Measurements from ENCODE around the gene HPDL. TPM values are rescaled to one million over a fixed set of nuclear protein-coding genes. Genes with fewer than 3 reads are reported as not detected.

HPDL gene
- total and polyA plus RNA-seq, 2 experiments from 2014 or later = 3.9 to 5.1 TPM

GRCh38 chr1:45325851-45326506, 716 bp upstream of the HPDL start:
- peaks cover 3% of the 10 kb centered on the region for H3K79me2 ChIP-seq
- no peak overlapping the region for H3K4me3 ChIP-seq
- peak overlapping the region; percentile 90 for H3K4me2 ChIP-seq
- peak overlapping the region; percentile 90 for H2AFZ ChIP-seq
- no peaks in the 10 kb centered on the region for H3K36me3 ChIP-seq (replicated peaks; ENCODE audit: insufficient read depth, low read depth)
- DNase-seq (ENCODE audit: low spot score) = no peak
- no peaks in the 10 kb centered on the region for H3K27me3 ChIP-seq
- peaks cover 9% of the 10 kb centered on the region for H3K4me1 ChIP-seq (ENCODE audit: insufficient read depth)
- H3K27ac ChIP-seq = no peak overlapping the region
- H3K9me2 ChIP-seq (replicated peaks; ENCODE audit: insufficient read depth) = no peaks in the 10 kb centered on the region
- WGBS (ENCODE audit: low lambda C conversion rate, missing lambda C conversion rate) = 72% methylated on average over 6 of the region's 6 CpGs
- H4K20me1 ChIP-seq (ENCODE audit: insufficient read depth, poor library complexity, severe bottlenecking) = no peaks in the 10 kb centered on the region
- TF ChIP-seq EZH2phosphoT487 (IDR thresholded peaks at IDR 0.05; ENCODE audit: low read depth, severe bottlenecking, unreplicated experiment) (no peak), EZH2 (IDR thresholded peaks at IDR 0.05; ENCODE audit: borderline replicate concordance) (no peak)
- TF ChIP-seq, protein P1, sequence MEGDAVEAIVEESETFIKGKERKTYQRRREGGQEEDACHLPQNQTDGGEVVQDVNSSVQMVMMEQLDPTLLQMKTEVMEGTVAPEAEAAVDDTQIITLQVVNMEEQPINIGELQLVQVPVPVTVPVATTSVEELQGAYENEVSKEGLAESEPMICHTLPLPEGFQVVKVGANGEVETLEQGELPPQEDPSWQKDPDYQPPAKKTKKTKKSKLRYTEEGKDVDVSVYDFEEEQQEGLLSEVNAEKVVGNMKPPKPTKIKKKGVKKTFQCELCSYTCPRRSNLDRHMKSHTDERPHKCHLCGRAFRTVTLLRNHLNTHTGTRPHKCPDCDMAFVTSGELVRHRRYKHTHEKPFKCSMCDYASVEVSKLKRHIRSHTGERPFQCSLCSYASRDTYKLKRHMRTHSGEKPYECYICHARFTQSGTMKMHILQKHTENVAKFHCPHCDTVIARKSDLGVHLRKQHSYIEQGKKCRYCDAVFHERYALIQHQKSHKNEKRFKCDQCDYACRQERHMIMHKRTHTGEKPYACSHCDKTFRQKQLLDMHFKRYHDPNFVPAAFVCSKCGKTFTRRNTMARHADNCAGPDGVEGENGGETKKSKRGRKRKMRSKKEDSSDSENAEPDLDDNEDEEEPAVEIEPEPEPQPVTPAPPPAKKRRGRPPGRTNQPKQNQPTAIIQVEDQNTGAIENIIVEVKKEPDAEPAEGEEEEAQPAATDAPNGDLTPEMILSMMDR (IDR thresholded peaks at IDR 0.05; ENCODE audit: poor library complexity) = no peak
- H3K9me3 ChIP-seq (ENCODE audit: low read depth) = no peaks in the 10 kb centered on the region

DNA sequence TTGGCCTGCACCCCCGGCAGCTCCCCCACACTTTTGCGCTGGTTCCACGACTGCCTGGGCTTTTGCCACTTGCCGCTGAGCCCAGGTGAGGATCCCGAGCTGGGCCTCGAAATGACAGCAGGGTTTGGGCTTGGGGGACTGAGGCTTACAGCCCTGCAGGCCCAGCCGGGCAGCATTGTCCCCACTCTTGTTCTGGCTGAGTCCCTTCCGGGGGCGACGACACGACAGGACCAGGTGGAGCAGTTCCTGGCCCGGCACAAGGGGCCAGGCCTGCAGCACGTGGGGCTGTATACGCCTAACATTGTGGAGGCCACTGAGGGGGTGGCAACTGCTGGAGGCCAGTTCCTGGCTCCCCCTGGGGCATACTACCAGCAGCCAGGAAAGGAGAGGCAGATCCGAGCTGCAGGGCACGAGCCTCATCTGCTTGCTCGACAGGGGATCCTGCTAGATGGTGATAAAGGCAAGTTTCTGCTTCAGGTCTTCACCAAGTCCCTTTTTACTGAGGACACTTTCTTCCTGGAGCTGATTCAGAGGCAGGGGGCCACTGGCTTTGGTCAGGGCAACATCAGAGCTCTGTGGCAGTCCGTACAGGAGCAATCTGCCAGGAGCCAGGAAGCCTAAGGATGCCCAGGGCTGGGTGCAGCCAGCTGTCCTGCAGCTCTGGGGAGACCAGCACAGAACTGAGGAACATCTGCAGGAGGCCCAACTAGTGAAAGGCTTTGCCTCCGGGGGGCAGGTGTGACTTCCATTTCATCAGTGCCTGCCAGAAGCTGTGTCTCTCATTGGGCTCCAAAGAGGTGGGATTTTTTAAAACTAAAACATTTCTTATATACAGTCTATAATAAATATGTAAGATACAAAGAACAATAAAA, 1.2 kb downstream of the HPDL start:
- H3K9me3 ChIP-seq (ENCODE audit: low read depth) = no peaks in the 10 kb centered on the region
- WGBS (ENCODE audit: low lambda C conversion rate, missing lambda C conversion rate) = 68% methylated on average over 19 of the region's 19 CpGs
- no peaks in the 10 kb centered on the region for H3K9me2 ChIP-seq (replicated peaks; ENCODE audit: insufficient read depth)
- no peaks in the 10 kb centered on the region for H3K36me3 ChIP-seq (replicated peaks; ENCODE audit: insufficient read depth, low read depth)
- H2AFZ ChIP-seq = no peak overlapping the region
- no peaks in the 10 kb centered on the region for H3K27me3 ChIP-seq
- no peak for DNase-seq (ENCODE audit: low spot score)
- peaks cover 3% of the 10 kb centered on the region for H3K79me2 ChIP-seq
- H3K4me2 ChIP-seq = peak overlapping the region; percentile 90
- no peak for TF ChIP-seq EZH2 (IDR thresholded peaks at IDR 0.05; ENCODE audit: borderline replicate concordance)
- TF ChIP-seq, protein P1 (IDR thresholded peaks at IDR 0.05; ENCODE audit: poor library complexity) = no peak
- H4K20me1 ChIP-seq (ENCODE audit: insufficient read depth, poor library complexity, severe bottlenecking) = no peaks in the 10 kb centered on the region
- peak overlapping the region; percentile 23 for H3K27ac ChIP-seq
- H3K4me1 ChIP-seq (ENCODE audit: insufficient read depth) = peaks cover 9% of the 10 kb centered on the region
- H3K4me3 ChIP-seq = no peak overlapping the region

DNA sequence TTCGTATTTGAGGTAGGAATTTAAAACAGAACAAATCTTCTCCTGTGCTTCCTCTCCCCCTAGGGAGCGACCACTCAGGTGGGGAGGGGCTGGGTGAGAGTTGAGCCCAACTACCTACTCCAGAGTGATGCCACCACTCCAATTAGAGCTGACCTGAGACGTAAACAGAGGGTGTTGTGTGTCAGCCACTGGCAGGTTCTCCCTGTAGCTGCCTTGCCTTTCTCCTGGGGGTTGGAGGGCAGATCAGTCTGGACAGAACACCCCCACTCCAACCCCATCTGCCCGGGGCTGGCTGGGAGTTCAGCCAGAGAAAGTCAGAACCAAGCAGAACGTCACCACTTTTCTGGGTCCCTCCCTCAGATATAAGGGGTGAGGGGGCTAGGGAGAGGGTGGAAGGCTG, 2.0 kb downstream of the HPDL start:
- Histone ChIP-seq H3K9me2 (replicated peaks; ENCODE audit: insufficient read depth) (no peaks in the 10 kb centered on the region), H3K27ac (no peak overlapping the region), H3K79me2 (peaks cover 3% of the 10 kb centered on the region), H3K27me3 (no peaks in the 10 kb centered on the region), H3K4me2 (peak overlapping the region; percentile 90), H3K9me3 (ENCODE audit: low read depth) (no peaks in the 10 kb centered on the region), H3K36me3 (replicated peaks; ENCODE audit: insufficient read depth, low read depth) (no peaks in the 10 kb centered on the region), H3K4me1 (ENCODE audit: insufficient read depth) (peaks cover 9% of the 10 kb centered on the region), H4K20me1 (ENCODE audit: insufficient read depth, poor library complexity, severe bottlenecking) (no peaks in the 10 kb centered on the region), H3K4me3 (no peak overlapping the region), H2AFZ (no peak overlapping the region)
- no peak for DNase-seq (ENCODE audit: low spot score)
- TF ChIP-seq EZH2 (IDR thresholded peaks at IDR 0.05; ENCODE audit: borderline replicate concordance) = no peak
- TF ChIP-seq, protein P1 (IDR thresholded peaks at IDR 0.05; ENCODE audit: poor library complexity) = no peak
- no peak for TF ChIP-seq EZH2phosphoT487 (IDR thresholded peaks at IDR 0.05; ENCODE audit: low read depth, severe bottlenecking, unreplicated experiment)
- WGBS (ENCODE audit: low lambda C conversion rate, missing lambda C conversion rate) = 52% methylated on average over 5 of the region's 5 CpGs

All from hepatocyte (in vitro differentiated cells).